HG03575 (cell line): ENCODE data around the gene PTPRM.

Source experiments
- ATAC-seq: cut with Tn5 transposase; IDR thresholded peaks from one replicate; pipeline ENCODE4 v1.9.1; 2021; ENCODE audit not compliant: unreplicated experiment, insufficient number of reproducible peaks, low FRiP score; ENCODE audit errors: extremely low read depth

Gene PTPRM

DNA sequence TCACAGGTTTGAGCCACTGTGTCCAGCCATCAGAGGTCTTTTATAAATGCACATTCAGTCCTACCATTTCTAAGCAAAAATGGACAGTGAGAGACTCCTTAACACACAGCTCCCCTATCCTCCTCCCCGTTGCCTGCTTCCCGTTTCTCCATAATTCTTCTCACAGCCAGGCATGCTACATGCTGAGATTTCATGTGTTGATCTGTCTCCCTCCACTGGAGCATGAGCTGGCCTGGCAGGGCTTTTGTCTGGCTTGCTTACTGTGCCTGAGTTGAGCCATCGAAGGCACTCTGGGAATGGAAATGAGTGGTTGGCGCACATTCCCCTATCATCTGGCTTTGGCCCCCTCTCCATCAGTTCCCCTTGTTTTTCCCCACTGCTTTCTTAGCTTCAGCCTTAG, 413.5 kb downstream of the PTPRM start:
- ATAC-seq: no peak

DNA sequence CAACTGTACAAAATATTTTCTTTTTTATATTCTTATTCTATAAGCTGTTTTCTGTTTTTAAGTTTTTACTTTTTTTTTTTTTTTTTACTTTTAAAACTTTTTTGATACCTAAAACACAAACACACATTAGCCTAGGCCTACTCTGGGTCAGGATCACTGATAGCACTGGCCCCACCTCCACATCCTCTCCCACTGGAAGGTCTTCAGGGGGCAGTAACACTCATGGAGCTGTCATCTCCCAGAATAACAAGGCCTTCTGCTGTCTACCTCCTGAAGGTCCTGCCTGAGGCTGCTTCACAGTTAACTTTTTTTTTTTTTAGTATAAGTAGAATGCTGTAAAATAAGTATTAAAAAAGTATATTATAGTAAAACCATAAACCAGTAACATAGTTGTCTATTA, 415.1 kb downstream of the PTPRM start:
- no peak for ATAC-seq

DNA sequence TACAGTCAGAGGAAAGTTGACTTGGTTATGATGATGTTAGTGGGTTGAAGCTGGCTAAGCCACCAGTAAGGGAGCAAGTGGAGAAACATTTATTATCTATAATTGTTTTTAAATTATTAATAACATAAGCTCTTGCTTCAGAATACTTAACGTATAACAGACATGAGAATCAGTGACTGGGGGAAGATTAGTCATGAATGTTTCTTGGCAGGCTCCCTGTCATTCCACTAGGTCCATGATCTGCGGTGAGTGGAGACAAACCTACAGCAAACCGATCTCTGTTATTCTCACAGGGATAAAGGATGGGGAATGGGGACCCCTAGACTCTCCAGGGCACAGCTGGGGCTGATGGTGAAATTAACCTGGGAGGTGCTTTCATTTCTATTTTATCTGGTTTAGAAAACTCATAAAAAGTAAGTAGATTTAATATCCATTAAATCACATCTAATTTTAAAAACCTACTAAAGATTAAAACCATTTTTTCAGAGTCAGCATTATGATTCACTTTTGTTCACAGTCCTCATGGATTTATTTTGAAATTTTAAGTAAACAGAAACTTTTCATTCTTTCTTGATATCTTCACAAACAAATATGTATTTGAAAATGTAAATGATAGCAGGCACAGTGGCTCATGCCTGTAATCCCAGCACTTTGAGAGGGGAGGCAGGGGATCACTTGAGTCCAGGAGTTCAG, 420.3 kb downstream of the PTPRM start:
- no peak for ATAC-seq

DNA sequence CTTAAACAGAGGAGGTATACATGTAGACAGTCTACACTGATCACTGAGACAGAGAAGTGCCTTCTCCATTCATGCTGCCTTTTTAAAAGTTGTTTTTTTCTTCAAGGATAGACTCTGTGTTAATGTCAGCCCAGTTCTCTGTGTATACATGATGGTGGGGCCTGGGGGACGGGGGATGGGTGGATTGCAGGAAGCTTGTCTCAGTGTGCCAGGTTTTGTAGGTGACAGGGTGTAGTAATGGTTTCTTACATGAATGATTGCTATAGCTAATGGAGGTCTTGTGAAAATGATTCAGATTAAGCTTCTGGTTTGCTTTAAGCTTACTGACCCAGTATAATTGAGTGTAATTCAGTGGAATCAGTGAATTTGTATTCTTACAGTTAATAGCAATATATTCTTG, 423.6 kb downstream of the PTPRM start:
- no peak for ATAC-seq

DNA sequence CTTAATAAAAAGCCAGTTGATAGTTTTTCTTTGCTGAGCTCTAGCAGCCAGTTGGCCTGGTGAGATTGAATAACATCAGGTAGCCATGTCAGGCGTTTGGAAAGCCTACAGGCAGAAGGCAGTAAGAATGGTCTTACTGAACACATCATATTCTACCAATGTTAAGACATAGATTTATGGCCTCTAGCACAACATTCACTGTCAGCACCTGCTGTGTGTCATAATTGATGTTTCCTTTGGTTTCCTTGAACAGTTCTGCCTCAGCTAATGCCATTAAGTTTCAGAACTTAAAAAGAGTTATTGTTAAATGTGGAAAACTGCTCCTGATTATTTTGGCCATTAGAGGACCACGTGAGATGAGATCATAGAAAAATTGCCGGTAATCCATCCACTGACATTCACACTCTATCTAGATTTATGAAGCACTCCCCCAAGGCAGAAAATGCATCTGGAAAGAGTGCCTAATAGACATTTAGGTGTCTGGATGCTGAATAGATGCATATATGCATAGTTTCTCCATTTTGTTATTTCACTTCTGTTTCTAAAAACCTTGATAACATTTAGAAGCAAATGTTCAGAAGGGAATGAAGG, 434.7 kb downstream of the PTPRM start:
- ATAC-seq: no peak

DNA sequence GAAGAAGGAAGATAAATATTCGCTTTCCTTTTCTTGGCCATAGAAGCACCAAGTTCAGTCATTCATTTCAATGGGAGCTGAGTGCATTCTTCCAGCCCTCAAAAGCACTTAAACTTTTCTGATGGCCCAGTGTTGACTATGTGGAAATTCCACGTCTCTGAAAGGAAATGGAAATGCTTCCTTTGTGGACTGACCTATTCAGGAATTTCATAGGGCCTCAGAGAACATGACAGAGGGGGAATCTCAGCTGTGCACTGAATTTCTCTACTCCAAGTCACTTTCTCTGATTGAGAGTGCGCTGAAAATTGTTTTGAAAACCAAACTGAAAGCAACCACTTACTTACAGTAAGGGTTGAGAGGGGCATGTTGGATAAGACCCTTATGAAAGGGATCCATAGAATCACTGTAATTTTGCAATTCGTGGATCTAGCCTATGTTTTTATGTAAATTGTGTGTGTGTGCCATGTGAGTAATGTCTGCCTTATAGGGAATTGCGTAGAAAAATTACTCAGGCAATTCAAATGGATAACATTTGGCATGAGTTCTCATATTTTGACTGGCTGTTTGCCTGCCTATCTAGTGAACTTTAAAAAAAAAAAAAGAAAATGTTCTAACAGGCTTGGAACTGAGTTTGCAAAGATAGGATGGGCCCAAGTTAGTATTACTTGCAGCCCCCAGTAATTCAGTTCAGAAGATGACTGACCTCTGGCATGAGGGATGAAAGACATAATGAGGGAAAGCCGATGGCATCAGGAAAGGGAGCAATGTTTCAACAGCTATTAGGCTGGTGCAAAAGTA, 437.0 kb downstream of the PTPRM start:
- no peak for ATAC-seq

DNA sequence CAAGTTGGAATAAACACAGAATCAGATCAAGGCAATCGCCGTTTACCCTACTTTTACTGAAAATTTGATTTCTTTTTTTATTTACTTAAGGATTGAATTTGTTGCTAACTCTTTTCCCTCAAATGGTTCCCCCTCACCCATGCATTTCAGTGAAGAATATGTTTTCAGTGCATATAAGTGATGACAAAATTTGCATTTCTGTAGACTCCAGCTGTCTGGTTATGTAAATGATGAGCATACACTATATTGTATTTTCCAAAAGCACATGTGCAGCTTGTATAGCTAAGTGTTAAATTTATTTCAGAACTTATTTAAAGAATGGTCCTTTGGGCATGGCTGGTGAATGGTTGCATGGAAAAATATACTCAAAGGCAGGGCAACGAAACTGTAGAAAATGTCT, 437.7 kb downstream of the PTPRM start:
- ATAC-seq: no peak

DNA sequence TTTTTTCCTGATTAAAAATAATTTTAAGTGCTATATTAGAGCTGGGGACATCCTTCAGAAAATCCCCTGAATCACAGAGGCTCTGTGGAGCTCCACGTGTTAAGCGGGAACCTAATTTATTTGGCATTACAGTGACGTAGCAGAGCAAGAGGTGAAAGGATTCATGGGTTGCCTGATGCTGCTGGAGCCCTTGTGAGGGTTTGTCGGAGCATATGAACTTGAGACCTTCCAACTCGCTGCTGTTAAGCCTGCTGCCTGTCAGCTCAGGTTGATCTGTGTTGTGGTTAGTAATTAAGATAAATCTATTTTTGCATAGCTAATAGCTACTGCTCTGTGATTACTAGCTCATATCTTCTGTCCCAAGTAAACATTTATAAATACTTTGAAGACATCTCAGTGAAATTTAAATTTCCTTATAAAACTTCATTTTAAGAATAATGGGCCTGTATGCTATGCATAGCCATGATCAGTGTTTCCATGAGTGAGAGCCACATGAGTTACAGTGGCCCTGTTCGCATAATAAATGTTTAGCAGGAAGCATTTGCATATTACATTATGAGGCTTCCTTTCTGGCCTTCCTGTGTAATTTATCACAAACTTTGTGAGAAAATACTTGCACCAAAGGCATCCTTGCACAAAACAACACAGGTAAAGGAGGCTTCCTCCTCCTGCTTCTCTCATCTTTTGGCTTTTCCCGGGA, 438.9 kb downstream of the PTPRM start:
- ATAC-seq: no peak

DNA sequence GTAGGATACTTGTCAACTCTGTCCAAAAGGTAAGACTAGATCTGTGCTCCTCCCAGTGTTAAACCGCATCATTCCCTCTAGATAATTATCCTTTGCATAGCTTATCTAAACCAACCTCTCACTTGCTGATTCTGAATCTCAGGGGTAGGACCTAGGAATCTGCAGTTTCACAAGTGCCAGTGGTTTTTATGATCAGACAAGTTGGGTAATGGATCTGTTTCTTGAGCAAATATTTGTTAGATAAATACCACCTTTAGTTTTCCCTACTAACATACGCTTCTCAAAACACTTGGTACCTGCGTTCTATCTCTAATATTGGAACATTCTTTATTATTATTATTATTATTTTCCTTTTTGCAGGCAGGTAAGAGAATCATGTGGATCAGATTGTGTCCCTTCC, 439.9 kb downstream of the PTPRM start:
- ATAC-seq: no peak

DNA sequence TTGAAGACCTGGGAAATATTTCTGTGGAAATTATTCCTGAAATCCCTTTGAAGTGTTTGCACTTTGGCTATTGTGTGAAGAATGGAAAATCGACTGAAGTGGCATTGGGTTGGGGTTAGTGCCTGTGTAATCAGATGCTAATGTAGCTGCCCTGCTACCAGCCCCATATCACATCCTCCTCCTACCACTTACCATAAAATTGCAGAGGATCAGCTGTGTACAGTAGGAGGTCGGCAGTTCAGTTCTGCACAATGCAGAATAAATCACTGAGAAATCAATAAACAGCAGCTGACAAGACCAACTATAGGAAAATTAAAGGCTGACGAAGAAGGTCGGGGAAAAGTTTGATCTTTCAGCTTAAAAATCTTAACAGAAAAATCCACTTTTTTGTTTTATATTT, 440.9 kb downstream of the PTPRM start:
- ATAC-seq: no peak

DNA sequence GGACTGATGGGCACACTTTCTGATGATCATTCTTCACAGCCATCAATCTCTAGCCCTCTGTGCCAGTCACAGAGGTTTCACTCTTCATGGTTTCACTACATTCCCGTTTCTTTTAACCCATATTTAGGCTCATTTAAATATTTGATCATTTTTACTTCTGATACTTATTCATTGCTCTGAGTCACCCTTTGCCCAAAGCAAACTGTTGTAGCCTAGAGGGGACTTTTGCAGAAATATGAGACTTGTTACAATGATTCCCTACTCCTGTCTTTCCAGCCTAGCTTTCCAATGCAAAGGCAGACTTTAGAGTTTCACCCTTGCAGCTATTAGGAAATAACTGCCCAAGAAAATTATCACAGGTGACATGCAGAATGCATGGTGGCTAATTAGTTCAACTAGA, 444.2 kb downstream of the PTPRM start:
- no peak for ATAC-seq

DNA sequence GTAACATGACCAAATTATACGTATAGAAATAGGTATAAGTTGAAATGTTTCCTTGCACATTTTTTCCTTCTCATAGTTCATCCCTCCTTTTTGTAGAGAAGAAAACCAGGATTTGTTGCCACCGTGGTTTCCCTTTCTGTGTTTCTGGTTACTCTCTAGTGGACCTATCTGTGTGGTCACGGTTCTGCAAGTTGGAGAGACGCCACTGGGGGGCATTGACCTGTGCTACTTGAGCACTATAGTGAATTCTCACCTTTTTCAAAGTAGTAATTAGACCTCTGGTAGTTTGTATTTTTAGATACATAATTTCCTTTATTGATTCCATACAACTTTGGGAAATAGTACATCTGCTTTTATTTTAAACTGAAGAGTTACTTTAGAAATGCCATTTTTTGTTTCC, 444.8 kb downstream of the PTPRM start:
- ATAC-seq: no peak

DNA sequence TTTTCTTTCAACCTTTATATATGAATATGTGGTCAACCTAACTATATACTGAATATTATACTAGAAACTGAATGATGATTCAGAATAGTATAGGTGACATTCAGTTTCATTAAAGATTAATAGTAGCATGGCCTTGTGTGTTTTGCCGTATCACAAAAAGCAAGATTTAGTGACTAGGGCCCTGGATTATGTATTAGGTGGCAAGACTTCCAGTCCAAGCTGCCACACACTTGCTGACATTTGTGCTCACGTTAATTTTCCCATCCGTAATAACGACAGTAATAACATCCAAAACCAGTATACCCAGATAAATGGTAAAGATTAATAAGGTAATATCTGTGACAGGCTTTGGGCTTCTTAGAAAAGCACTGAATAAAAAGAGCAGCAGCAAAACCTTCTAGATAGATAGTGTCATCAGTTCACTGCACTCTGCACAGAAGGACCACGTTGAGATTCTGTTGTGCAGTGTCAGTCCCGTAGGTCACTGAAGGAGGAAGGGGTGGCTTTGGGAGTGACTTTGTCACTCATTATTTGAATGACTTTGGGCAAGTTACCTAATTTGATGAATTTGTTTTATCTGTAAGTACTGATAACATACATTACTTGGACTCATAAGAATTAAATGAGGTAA, 451.7 kb downstream of the PTPRM start:
- no peak for ATAC-seq

DNA sequence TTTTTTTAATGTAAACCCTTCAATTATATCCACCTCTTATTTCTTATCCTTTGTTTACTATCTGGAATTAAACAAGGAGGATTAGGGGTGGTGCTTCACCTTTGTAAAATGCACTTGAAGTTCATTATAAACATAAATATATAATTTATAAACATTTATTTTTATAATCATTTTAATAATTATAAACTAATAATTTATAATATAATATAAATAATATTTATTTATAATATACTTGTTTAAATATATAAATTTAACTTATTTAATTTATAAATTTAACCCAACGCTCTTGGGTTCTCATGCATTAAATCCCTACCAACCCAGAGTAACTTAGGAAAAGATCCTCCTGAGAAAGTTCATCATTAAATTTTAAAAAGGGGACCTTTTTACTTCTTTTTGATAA, 452.5 kb downstream of the PTPRM start:
- ATAC-seq: no peak

DNA sequence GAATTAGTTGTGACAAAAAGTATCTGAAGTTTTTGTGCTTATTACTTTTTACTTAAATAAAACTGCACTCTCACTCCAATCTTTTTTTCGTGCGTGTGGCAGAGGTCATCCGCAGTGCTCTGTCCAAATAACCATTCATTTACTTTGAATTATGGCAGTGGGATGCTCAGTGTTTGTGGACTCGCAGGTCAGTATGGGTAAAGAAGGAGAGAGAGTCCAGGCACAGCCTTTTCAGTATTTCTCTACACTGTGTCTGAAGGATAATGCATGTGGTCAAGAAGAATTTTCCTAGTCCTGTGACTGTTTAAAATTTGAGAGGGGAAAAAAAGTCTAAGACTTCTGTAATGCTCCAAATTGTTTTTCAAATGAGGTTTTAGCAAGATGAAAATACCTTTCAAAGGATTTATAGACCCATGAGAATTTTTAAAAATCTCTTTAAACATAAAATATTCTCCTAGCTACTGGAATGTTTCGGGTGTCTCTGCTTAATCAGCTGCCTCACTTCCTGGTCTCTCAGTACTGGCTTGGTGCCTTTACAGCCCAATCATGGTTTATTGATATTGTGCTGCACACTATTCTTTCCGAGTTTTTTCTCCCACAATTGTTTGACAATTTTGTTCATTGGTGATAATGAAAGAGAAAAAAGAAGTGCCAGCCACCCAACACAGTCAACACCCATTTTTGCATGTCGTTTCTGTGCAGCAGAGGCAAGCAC, 453.2 kb downstream of the PTPRM start:
- no peak for ATAC-seq

DNA sequence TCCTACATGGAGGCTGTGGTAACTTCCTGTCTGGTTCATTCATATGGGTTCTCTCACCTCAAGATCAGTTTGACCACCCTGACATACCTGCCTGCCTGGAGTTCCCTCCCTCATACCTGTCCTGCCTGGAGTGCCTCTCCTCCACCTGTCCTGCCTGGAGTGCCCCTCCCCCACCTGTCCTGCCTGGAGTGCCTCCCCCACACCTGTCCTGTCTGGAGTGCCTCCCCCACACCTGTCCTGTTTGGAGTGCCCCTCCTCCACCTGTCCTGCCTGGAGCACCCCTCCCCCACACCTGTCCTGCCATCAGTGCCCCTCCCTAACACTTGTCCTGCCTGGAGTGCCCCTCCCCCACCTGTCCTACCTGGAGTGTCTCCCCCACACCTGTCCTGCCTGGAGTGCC, 461.9 kb downstream of the PTPRM start:
- no peak for ATAC-seq

DNA sequence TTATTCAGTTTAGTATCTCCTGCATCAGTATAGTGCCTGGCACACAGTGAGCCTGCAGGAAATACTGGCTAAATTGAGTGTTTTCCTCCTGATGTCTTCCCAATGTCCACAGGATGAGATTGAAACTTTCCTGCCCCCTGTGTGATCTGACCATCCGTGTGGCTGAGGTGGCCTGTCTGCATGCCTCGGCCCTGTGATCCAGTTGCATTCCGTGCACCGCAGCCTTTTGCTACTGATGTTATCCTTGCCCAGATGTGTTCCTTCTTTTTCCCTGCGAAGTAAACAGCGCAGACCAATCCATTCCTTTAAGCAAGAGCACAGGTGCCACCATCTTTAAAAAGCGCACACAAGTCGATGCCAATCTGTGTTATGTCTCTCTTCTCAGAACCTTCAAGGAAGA, 462.6 kb downstream of the PTPRM start:
- ATAC-seq: no peak

DNA sequence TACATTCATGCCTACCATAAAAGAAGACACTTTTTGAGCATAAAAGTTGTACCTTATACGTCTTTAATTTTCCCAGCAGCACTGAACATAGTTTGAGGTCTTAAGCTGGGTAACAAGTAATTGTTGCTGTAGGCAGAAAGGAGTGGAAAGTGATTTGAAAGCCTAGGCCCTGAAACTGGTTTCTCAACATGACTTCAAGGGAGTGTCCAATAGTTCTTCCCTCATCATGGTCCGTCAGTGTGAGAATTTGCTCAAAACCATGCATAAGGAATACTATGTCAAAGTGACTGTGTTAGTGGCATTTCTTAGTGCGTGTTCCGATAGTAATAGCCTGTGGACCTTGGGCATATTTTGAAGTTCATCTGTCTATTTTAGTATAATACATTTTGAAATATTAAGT, 463.1 kb downstream of the PTPRM start:
- ATAC-seq: no peak

DNA sequence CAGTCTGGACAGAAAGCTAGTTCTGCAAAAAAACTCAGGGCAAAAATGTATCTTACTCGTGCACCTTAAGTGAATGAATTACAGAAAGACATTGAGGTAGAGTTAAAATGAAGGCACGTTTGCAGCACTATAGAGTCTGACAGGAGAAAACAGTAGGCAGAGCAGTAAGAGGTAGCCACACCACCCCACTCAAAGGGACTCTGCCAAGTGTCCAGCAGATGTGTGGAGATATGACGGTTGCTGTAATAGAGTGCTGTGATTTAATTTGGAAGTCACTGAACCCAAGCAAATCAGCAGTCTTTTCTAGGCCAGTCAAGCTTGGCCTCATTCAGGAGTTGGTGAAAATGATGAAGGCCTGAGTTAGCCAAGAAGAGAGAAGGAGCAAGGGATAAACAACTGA, 464.4 kb downstream of the PTPRM start:
- no peak for ATAC-seq
